Neural cell (in vitro differentiated cells): Measurements from ENCODE around the gene SMIM29.

Experiments used
- CTCF ChIP-seq: fragments of 450-650 bp; IDR thresholded peaks from 2 replicates; pipeline ENCODE4 v1.5.1; 2014; ENCODE audit warnings: antibody characterized with exemption, mild to moderate bottlenecking, moderate library complexity; ENCODE audit not compliant: poor library complexity, severe bottlenecking
- EP300 ChIP-seq: fragments of 450-650 bp; conservative IDR thresholded peaks from 2 replicates; pipeline ENCODE4 v1.6.1; 2014; ENCODE audit warnings: antibody characterized with exemption, mild to moderate bottlenecking, moderate library complexity; ENCODE audit not compliant: poor library complexity, severe bottlenecking
- EZH2 ChIP-seq: fragments of 200-600, 300-800 bp; shearing (Covaris generic), sonication (generic); IDR thresholded peaks from 2 replicates; pipeline ENCODE4 v1.6.1; 2014; ENCODE audit warnings: antibody characterized with exemption, low read length, borderline replicate concordance, mild to moderate bottlenecking; ENCODE audit not compliant: insufficient read depth, poor library complexity, severe bottlenecking
- MXI1 ChIP-seq: fragments of 450-650 bp; conservative IDR thresholded peaks from 2 replicates; pipeline ENCODE4 v1.6.1; 2014; ENCODE audit warnings: antibody characterized with exemption, mild to moderate bottlenecking; ENCODE audit not compliant: poor library complexity, severe bottlenecking
- POLR2AphosphoS5 ChIP-seq: IDR thresholded peaks from 2 replicates; pipeline ENCODE4 v1.6.1; 2012
- RAD21 ChIP-seq: fragments of 450-650 bp; conservative IDR thresholded peaks from 2 replicates; pipeline ENCODE4 v1.6.1; 2014; ENCODE audit warnings: antibody characterized with exemption, mild to moderate bottlenecking, moderate library complexity
- REST ChIP-seq: IDR thresholded peaks from 2 replicates; pipeline ENCODE4 v1.6.1; 2012; ENCODE audit warnings: borderline replicate concordance

GRCh38 chr6:34202329-34203201 lies 46.2 kb downstream of the SMIM29 start:
- TF ChIP-seq CTCF (no peak), POLR2AphosphoS5 (no peak), MXI1 (no peak), EZH2 (no peak), RAD21 (no peak), REST (no peak), EP300 (no peak)
